ENCODE results near the gene COPE. TPM values are rescaled to one million over a fixed set of nuclear protein-coding genes. Genes with fewer than 3 reads are reported as not detected.
"Not testable (repeated sequence)": the region's sequence is repeated elsewhere in the genome, so short reads cannot be mapped to it uniquely, and the experiment has no call there.

The COPE gene
- total RNA-seq, 4 donors from 2014 or later = 144 to 268 (median 179) TPM

GRCh38 chr19:18954094-18954493 lies 34.9 kb upstream of the COPE start:
- TF ChIP-seq EP300 (IDR thresholded peaks at IDR 0.05; ENCODE audit: low read depth) (no peak), POLR2A (IDR thresholded peaks at IDR 0.05) (no peak), POLR2AphosphoS5 (IDR thresholded peaks at IDR 0.05) (no peak), CTCF (IDR thresholded peaks at IDR 0.05) (no peak)
- H3K9me3 ChIP-seq = no peaks in the 10 kb centered on the region
- no peak overlapping the region for H3K27ac ChIP-seq
- no peak for DNase-seq
- H3K4me3 ChIP-seq = no peak overlapping the region
- H3K27me3 ChIP-seq = no peaks in the 10 kb centered on the region
- no peaks in the 10 kb centered on the region for H3K4me1 ChIP-seq
- intact Hi-C loops (cut with DNase I; ENCODE audit: low total_unique reads) (no loop called here), in situ Hi-C loops (cut with MboI; ENCODE audit: low pct_ligation_motif_present in 1 of 4, low pct_unique_long_range_greater_than_20kb in 1 of 4, low sequenced_read_pairs in 3 of 4) (no loop called here)
- WGBS, 2 donors (ENCODE audit: low coverage in 1 of 2) = 81 to 87% methylated on average over 3 of the region's 3 CpGs
- H3K36me3 ChIP-seq = no peaks in the 10 kb centered on the region

DNA sequence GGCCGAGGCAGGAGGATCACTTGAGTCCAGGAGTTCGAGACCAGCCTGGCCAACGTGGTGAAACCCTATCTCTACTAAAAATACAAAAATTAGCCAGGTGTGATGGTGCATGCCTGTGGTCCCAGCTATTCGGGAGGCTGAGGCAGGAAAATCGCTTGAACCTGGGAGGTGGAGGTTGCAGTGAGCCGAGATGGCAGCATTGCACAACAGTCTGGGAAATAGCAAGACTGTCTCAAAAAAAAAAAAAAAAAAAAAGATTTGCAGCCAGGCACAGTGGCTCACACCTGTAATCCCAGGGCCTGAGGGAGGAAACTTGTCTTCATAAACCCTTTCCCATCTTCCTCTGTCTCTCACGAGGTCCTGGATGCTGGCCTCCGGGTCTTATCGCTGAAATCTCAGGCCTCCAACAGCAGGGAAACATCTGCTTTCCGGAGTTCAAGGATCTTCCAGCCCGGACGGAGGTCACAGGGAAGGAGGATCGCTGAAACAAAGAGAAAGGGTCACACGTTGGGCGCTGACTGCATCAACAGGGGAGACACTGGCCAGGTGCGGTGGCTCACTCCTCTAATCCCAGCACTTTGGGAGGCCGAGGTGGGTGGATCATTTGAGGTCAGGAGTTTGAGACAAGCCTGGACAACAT lies 33.3 kb upstream of the COPE start:
- H3K27me3 ChIP-seq; intact Hi-C loops (cut with DNase I; ENCODE audit: low total_unique reads); H3K4me1 ChIP-seq; DNase-seq; H3K27ac ChIP-seq; H3K4me3 ChIP-seq; H3K9me3 ChIP-seq; H3K36me3 ChIP-seq; in situ Hi-C loops (cut with MboI; ENCODE audit: low pct_ligation_motif_present in 1 of 4, low pct_unique_long_range_greater_than_20kb in 1 of 4, low sequenced_read_pairs in 3 of 4): not testable (repeated sequence)
- 68 to 73% methylated on average over 3 to 17 of the region's 17 CpGs for WGBS, 2 donors (ENCODE audit: low coverage in 1 of 2)

- TF ChIP-seq EP300 (IDR thresholded peaks at IDR 0.05; ENCODE audit: low read depth) = no peak
- TF ChIP-seq CTCF (IDR thresholded peaks at IDR 0.05) = no peak
- no peak for TF ChIP-seq POLR2A (IDR thresholded peaks at IDR 0.05)
- no peak for TF ChIP-seq POLR2AphosphoS5 (IDR thresholded peaks at IDR 0.05)
- in situ Hi-C loops (cut with MboI; ENCODE audit: low pct_ligation_motif_present in 1 of 4, low pct_unique_long_range_greater_than_20kb in 1 of 4, low sequenced_read_pairs in 3 of 4) = no loop called here
- WGBS, 2 donors (ENCODE audit: low coverage in 1 of 2) = 89 to 93% methylated on average over 2 to 7 of the region's 7 CpGs
Observed at GRCh38 chr19:18951721-18952281, 32.6 kb upstream of the COPE start.

DNA sequence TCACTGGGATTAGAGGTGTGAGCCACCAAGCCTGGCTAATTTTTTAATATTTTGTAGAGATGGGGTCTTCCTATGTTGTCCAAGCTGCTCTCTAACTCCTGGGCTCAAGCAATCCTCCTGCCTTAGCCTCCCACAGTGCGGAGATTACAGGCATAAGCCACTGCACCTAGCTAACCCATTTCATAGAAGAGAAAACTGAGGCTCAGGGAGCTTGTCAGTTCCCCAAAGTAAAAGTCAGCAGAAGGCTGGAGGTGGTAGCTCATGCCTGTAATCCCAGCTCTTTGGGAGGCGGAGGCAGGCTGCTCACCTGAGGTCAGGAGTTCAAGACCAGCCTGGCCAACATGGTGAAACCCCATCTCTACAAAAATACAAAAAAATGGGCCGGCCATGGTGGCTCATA lies 30.7 kb upstream of the COPE start:
- TF ChIP-seq EP300 (IDR thresholded peaks at IDR 0.05; ENCODE audit: low read depth) = no peak
- no peak for TF ChIP-seq CTCF (IDR thresholded peaks at IDR 0.05)
- no peak for TF ChIP-seq POLR2AphosphoS5 (IDR thresholded peaks at IDR 0.05)
- TF ChIP-seq POLR2A (IDR thresholded peaks at IDR 0.05) = no peak
- 87 to 100% methylated on average over 1 to 3 of the region's 3 CpGs for WGBS, 2 donors (ENCODE audit: low coverage in 1 of 2)
- intact Hi-C loops (cut with DNase I; ENCODE audit: low total_unique reads) = no loop called here
- in situ Hi-C loops (cut with MboI; ENCODE audit: low pct_ligation_motif_present in 1 of 4, low pct_unique_long_range_greater_than_20kb in 1 of 4, low sequenced_read_pairs in 3 of 4) = no loop called here
- no peaks in the 10 kb centered on the region for H3K9me3 ChIP-seq
- no peaks in the 10 kb centered on the region for H3K36me3 ChIP-seq
- no peaks in the 10 kb centered on the region for H3K27me3 ChIP-seq
- DNase-seq = no peak
- no peak overlapping the region for H3K27ac ChIP-seq
- H3K4me3 ChIP-seq = no peak overlapping the region
- no peaks in the 10 kb centered on the region for H3K4me1 ChIP-seq

More at GRCh38 chr19:18951721-18952281, 32.6 kb upstream of the COPE start:
- Histone ChIP-seq H3K4me3 (no peak overlapping the region), H3K4me1 (no peaks in the 10 kb centered on the region), H3K27ac (no peak overlapping the region), H3K9me3 (no peaks in the 10 kb centered on the region), H3K27me3 (no peaks in the 10 kb centered on the region), H3K36me3 (no peaks in the 10 kb centered on the region)
- intact Hi-C loops (cut with DNase I; ENCODE audit: low total_unique reads) = no loop called here
- DNase-seq = no peak

DNA sequence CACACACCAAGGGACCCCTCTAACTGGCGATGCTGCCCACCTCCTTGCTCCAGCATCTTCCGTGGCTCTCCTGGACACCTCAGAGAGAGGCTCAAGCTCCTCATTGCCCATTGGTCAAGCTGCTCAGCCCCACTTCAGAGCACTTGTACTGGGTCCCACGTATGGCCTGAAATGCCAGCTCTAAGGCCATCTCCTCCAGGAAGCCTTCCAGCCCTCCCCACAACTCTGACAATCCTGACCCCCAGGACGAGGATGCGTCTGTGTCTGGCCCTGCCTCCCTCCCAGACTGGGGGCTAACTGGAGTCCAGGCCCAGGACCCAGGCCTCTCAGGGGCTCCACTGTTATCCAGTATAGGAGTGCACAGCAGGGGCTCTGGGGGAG lies 29.8 kb upstream of the COPE start:
- intact Hi-C loops (cut with DNase I; ENCODE audit: low total_unique reads) = no loop called here
- DNase-seq = no peak

More for the DNA sequence above, 29.8 kb upstream of the COPE start:
- H3K27ac ChIP-seq = no peak overlapping the region
- no peak overlapping the region for H3K4me3 ChIP-seq
- no peaks in the 10 kb centered on the region for H3K36me3 ChIP-seq
- H3K27me3 ChIP-seq = no peaks in the 10 kb centered on the region
- WGBS, 2 donors (ENCODE audit: low coverage in 1 of 2) = 80% methylated on average over 5 of the region's 5 CpGs; no CpG with 5 or more reads in 1 of the 2 donors
- in situ Hi-C loops (cut with MboI; ENCODE audit: low pct_ligation_motif_present in 1 of 4, low pct_unique_long_range_greater_than_20kb in 1 of 4, low sequenced_read_pairs in 3 of 4) = no loop called here
- H3K4me1 ChIP-seq = no peaks in the 10 kb centered on the region
- no peak for TF ChIP-seq POLR2AphosphoS5 (IDR thresholded peaks at IDR 0.05)
- no peak for TF ChIP-seq POLR2A (IDR thresholded peaks at IDR 0.05)
- TF ChIP-seq EP300 (IDR thresholded peaks at IDR 0.05; ENCODE audit: low read depth) = no peak
- TF ChIP-seq CTCF (IDR thresholded peaks at IDR 0.05) = no peak
- H3K9me3 ChIP-seq = no peaks in the 10 kb centered on the region

All from transverse colon (tissue), 4 donors.